ENCODE data around the gene DIRAS1.

DNA sequence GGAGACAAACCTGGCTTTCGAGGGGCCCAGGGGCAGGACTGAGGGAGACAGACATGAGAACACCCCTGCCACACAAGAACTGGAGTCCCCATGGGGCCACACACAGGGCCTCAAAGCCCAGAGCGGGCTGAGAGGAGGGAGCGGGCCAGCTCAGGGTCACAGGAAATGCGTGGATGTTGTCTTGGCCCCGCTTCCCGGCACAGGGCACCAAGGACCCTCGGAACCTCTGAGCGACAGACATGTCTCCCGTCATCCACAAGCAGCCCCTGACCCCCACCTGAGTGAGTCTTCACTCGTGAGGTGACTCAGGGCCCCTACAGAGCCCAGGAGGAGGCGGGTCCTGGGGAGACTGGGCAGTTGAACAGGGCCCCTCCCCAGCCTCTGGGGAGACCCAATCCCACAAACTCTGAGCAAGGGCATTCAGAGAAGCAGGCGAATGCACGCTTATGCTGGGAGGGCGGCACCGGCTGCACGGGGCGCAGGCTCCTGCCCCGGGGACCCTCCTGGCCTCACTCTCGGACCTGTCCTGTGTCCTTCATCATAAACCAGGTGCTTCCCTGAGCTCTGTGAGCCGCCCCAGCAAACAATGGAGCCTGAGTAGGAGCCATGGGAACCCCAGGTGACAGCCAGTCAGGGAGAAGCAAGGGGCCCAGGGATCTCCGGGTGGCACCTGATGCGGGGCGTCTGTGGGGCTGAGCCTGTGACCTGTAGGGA lies 41.8 kb upstream of the DIRAS1 start:
- TF ChIP-seq POLR2A (IDR thresholded peaks at IDR 0.05): no peak
- TF ChIP-seq, protein P1, sequence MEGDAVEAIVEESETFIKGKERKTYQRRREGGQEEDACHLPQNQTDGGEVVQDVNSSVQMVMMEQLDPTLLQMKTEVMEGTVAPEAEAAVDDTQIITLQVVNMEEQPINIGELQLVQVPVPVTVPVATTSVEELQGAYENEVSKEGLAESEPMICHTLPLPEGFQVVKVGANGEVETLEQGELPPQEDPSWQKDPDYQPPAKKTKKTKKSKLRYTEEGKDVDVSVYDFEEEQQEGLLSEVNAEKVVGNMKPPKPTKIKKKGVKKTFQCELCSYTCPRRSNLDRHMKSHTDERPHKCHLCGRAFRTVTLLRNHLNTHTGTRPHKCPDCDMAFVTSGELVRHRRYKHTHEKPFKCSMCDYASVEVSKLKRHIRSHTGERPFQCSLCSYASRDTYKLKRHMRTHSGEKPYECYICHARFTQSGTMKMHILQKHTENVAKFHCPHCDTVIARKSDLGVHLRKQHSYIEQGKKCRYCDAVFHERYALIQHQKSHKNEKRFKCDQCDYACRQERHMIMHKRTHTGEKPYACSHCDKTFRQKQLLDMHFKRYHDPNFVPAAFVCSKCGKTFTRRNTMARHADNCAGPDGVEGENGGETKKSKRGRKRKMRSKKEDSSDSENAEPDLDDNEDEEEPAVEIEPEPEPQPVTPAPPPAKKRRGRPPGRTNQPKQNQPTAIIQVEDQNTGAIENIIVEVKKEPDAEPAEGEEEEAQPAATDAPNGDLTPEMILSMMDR (IDR thresholded peaks at IDR 0.05): no peak
